Prostate gland (tissue), 2 donors: ENCODE results near the gene SGO2. TPM values are rescaled to one million over a fixed set of nuclear protein-coding genes. Genes with fewer than 3 reads are reported as not detected.

Experiments used
- DNase-seq: peaks from one replicate; pipeline ENCODE4 v3.0.0-alpha.2; 2019; ENCODE audit warnings: low spot score
- H3K27ac ChIP-seq, 2 donors: fragments of 200-600 bp; sonication (generic); 2 replicates each; pipeline ENCODE4 v1.5.1; 2017 to 2019
- H3K27me3 ChIP-seq: fragments of 200-600 bp; sonication (generic); replicated peaks from 2 replicates; pipeline ENCODE4 v1.5.1; 2019; ENCODE audit not compliant: insufficient read depth
- H3K36me3 ChIP-seq, 2 donors: fragments of 200-600 bp; sonication (generic); 1 replicate in 1 of 2; 2 replicates in 1 of 2; pipeline versions ENCODE4 v1.5.1 to v1.8.1; 2017 to 2019
- H3K4me1 ChIP-seq: fragments of 200-600 bp; sonication (generic); replicated peaks from 2 replicates; pipeline ENCODE4 v1.5.1; 2019
- H3K4me3 ChIP-seq, 2 donors: fragments of 200-600 bp; sonication (generic); 2 replicates each; pipeline ENCODE4 v1.5.1; 2017 to 2019
- H3K9me3 ChIP-seq: fragments of 200-600 bp; sonication (generic); 2 replicates; pipeline ENCODE4 v1.5.1; 2017
- POLR2A ChIP-seq: fragments of 450-650 bp; IDR thresholded peaks from one replicate; pipeline ENCODE4 v1.6.1; 2016; ENCODE audit warnings: antibody characterized with exemption, mild to moderate bottlenecking
- POLR2AphosphoS5 ChIP-seq: sonication (generic); formaldehyde crosslinking; IDR thresholded peaks from one replicate; pipeline ENCODE4 v1.6.1; 2017; ENCODE audit warnings: antibody characterized with exemption
- WGBS: methylation state at CpG from one replicate; pipeline ENCODE4 v1.1.5; 2018; 5-methylcytosine and 5-hydroxymethylcytosine counted together
- intact Hi-C: fragments of 100-400 bp; cut with DNase I; formaldehyde crosslinking; loops from one replicate; pipeline ENCODE4 v1.14.2; 2022
- total RNA-seq, 2 donors: library from RNA; depleted of rRNA; stranded (reverse); fragments of >200 nt; gene quantifications; one replicate each; pipeline ENCODE4 v1.1.0, GENCODE V29; 2016
- TF ChIP-seq, protein P1 (sequence below), 4 experiments: fragments of 200-600 bp in 2 of 4; fragments of 450-650 bp in 2 of 4; sonication (generic) in 2 of 4; IDR thresholded peaks; 1 replicate in 3 of 4; 2 replicates in 1 of 4; pipeline ENCODE4 v1.5.1; 2016 to 2019; ENCODE audit warnings: antibody characterized with exemption in 4 of 4, mild to moderate bottlenecking in 2 of 4, moderate library complexity in 2 of 4

Gene SGO2
- total RNA-seq, 2 donors from 2014 or later = 5.1 to 8.0 TPM

DNA sequence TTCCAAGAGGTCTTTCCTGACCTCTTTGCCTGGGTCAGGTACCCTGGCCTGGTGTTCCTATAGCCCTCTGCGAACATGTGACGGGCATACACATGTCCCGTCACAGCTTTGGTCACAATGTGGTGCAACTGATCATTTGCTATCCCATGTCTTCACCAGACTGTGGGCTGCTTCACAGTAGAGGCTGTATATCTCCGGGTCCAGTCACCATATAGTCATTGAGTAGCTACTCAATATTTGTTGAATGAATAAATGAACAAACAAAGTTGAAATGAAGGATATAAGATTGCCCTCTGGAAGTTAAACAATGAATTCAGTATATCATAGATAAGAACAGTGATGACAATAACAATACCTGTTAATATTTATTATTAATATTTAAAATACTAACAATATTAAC, 76.6 kb downstream of the SGO2 start:
- Histone ChIP-seq H3K4me3 (no peak overlapping the region), H3K27me3 (no peaks in the 10 kb centered on the region), H3K36me3 (no peaks in the 10 kb centered on the region), H3K27ac (no peak overlapping the region), H3K9me3 (no peaks in the 10 kb centered on the region), H3K4me1 (peaks cover 6% of the 10 kb centered on the region)
- intact Hi-C loops = no loop called here
- TF ChIP-seq, protein P1, sequence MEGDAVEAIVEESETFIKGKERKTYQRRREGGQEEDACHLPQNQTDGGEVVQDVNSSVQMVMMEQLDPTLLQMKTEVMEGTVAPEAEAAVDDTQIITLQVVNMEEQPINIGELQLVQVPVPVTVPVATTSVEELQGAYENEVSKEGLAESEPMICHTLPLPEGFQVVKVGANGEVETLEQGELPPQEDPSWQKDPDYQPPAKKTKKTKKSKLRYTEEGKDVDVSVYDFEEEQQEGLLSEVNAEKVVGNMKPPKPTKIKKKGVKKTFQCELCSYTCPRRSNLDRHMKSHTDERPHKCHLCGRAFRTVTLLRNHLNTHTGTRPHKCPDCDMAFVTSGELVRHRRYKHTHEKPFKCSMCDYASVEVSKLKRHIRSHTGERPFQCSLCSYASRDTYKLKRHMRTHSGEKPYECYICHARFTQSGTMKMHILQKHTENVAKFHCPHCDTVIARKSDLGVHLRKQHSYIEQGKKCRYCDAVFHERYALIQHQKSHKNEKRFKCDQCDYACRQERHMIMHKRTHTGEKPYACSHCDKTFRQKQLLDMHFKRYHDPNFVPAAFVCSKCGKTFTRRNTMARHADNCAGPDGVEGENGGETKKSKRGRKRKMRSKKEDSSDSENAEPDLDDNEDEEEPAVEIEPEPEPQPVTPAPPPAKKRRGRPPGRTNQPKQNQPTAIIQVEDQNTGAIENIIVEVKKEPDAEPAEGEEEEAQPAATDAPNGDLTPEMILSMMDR (IDR thresholded peaks at IDR 0.05) = no peak
- TF ChIP-seq POLR2A = no peak
- no peak for DNase-seq
- 95% methylated on average over 4 of the region's 4 CpGs for WGBS

- H3K36me3 ChIP-seq = no peaks in the 10 kb centered on the region
- WGBS = 71% methylated on average over 3 of the region's 3 CpGs
- DNase-seq = no peak
- TF ChIP-seq, protein P1 (IDR thresholded peaks at IDR 0.05) = no peak
- TF ChIP-seq POLR2AphosphoS5 (no peak), POLR2A (no peak)
- H3K27me3 ChIP-seq = no peaks in the 10 kb centered on the region
- no peak overlapping the region for H3K4me3 ChIP-seq
- peaks cover 6% of the 10 kb centered on the region for H3K4me1 ChIP-seq
- intact Hi-C loops = no loop called here
- no peaks in the 10 kb centered on the region for H3K9me3 ChIP-seq
- H3K27ac ChIP-seq = no peak overlapping the region
These were observed 78.0 kb downstream of the SGO2 start for GRCh38 chr2:200603972-200604371.

DNA sequence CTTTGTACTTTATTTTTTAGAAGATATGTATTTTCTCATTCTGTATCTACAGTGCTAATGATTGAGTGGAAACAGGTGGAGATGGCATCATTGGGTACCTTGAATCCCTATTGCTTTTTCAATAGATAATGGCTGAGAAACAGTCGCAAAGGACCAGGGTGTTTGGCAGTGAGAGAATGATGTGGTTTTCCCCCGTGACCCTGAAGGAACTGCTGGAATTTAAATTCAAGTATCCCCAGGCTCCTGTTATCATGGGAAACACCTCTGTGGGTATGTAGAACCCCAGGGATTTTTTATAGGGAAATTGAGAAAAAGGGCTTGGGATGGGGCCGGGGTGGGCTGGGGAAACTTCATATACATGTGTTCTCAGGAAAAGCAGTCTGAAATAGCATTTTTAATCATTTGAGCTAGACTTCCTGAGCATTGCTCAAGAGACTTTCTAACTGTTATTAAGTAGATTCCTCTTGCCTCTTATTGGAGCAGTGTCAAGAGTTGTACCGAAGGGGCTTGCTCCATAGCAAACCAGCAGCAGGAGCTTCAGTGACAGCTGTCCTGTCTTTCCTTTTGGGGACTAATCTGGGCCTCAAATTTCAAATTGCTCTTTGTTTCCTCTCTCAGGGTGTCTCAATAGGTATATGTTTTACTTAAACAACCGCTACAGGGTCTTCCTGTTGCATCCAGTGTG, 78.7 kb downstream of the SGO2 start:
- intact Hi-C loops = no loop called here
- H3K4me3 ChIP-seq = no peak overlapping the region
- no peak for TF ChIP-seq POLR2AphosphoS5
- TF ChIP-seq POLR2A = no peak
- TF ChIP-seq, protein P1 (IDR thresholded peaks at IDR 0.05) = no peak
- no peak overlapping the region for H3K27ac ChIP-seq
- no peaks in the 10 kb centered on the region for H3K36me3 ChIP-seq
- H3K9me3 ChIP-seq = no peaks in the 10 kb centered on the region
- DNase-seq = no peak
- WGBS = 86% methylated on average over 5 of the region's 5 CpGs
- H3K4me1 ChIP-seq = peaks cover 6% of the 10 kb centered on the region
- H3K27me3 ChIP-seq = no peaks in the 10 kb centered on the region

DNA sequence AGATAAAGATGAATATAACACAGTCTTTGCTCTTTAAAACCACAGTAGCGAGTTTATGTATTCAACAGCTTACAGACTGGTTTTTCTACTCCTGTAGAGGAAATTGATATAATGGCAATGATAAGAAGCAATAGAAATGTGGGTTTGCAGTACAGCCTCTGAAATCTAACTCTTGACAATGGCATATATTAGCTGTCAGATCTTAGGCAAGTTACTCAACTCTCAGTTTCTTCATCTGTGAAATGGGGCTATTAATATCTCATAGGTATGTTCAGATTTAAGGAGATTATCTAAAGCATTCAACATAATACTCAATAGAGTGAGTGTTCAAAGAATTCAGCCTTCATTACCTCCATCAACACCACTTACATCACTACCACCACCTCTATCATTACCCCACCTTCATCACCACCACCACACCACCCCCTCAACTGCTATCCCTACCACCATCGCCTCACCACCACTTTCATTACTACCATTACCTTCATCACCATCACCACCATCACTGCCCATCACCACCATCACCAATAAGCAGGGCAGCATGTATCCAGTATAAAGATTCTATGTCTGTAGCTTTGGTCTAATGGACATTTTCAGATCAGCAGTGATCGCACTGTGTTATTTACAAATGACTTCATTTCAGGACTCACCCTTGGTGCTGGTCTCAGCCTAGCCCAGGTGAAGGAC, 82.5 kb downstream of the SGO2 start:
- H3K27ac ChIP-seq = no peak overlapping the region
- H3K4me3 ChIP-seq = no peak overlapping the region
- intact Hi-C loops = no loop called here
- H3K36me3 ChIP-seq = no peaks in the 10 kb centered on the region
- DNase-seq = no peak
- no peaks in the 10 kb centered on the region for H3K4me1 ChIP-seq
- H3K27me3 ChIP-seq = no peaks in the 10 kb centered on the region
- 54% methylated on average over 3 of the region's 3 CpGs for WGBS
- TF ChIP-seq POLR2A = no peak
- TF ChIP-seq POLR2AphosphoS5 = no peak
- TF ChIP-seq, protein P1 (IDR thresholded peaks at IDR 0.05) = no peak
- H3K9me3 ChIP-seq = no peaks in the 10 kb centered on the region
